Smooth muscle cell (in vitro differentiated cells): ENCODE measurements around the gene BLTP3A. TPM values are rescaled to one million over a fixed set of nuclear protein-coding genes. Genes with fewer than 3 reads are reported as not detected.
"Not testable (repeated sequence)": the region's sequence is repeated elsewhere in the genome, so short reads cannot be mapped to it uniquely, and the experiment has no call there.

Experiments
- DNase-seq: peaks from one replicate; lab custom pipeline; 2025; ENCODE audit not compliant: unreplicated experiment; lab: John Stamatoyannopoulos, UW
- H2AFZ ChIP-seq: fragments of 200-600 bp; sonication (generic); 2 replicates; pipeline ENCODE4 v1.6.0; 2016; ENCODE audit warnings: antibody characterized with exemption, low read depth, mild to moderate bottlenecking
- H3F3A ChIP-seq: fragments of 200-600 bp; sonication (generic); 2 replicates; pipeline ENCODE4 v1.6.0; 2017; ENCODE audit warnings: antibody characterized with exemption, low read depth
- H3K27ac ChIP-seq: fragments of 200-600 bp; sonication (generic); 2 replicates; pipeline ENCODE4 v1.5.1; 2016; ENCODE audit warnings: low read depth, mild to moderate bottlenecking
- H3K27me3 ChIP-seq: fragments of 200-600 bp; sonication (generic); 2 replicates; pipeline ENCODE4 v1.6.1; 2016; ENCODE audit warnings: low read depth, mild to moderate bottlenecking
- H3K36me3 ChIP-seq: fragments of 200-600 bp; sonication (generic); 2 replicates; pipeline ENCODE4 v1.5.1; 2016; ENCODE audit warnings: low read depth
- H3K4me1 ChIP-seq: fragments of 200-600 bp; sonication (generic); 2 replicates; pipeline ENCODE4 v1.5.1; 2016; ENCODE audit warnings: low read depth
- H3K4me2 ChIP-seq: fragments of 200-600 bp; sonication (generic); 2 replicates; pipeline ENCODE4 v1.6.0; 2016; ENCODE audit warnings: mild to moderate bottlenecking
- H3K4me3 ChIP-seq: fragments of 200-600 bp; sonication (generic); 2 replicates; pipeline ENCODE4 v1.5.1; 2016; ENCODE audit warnings: mild to moderate bottlenecking
- H3K79me2 ChIP-seq: fragments of 200-600 bp; sonication (generic); 2 replicates; pipeline ENCODE4 v1.6.0; 2016; ENCODE audit warnings: low read depth, mild to moderate bottlenecking
- H3K9ac ChIP-seq: fragments of 200-600 bp; sonication (generic); 2 replicates; pipeline ENCODE4 v1.6.0; 2016; ENCODE audit warnings: low read depth
- H3K9me3 ChIP-seq: fragments of 200-600 bp; sonication (generic); replicated peaks from 2 replicates; pipeline ENCODE4 v1.5.1; 2016; ENCODE audit warnings: low read depth
- H4K20me1 ChIP-seq: fragments of 200-600 bp; sonication (generic); 2 replicates; pipeline ENCODE4 v1.6.0; 2016; ENCODE audit warnings: low read depth
- WGBS: methylation state at CpG from one replicate; pipeline ENCODE4 v1.1.7; 2016; ENCODE audit warnings: low lambda C conversion rate; 5-methylcytosine and 5-hydroxymethylcytosine counted together
- polyA plus RNA-seq: library from polyadenylated mRNA; unstranded; fragments of >200 nt; fragmentation: Nextera tagmentation; extraction: Ambion mirVana; gene quantifications from 2 replicates; pipeline ENCODE4 v1.2.1, GENCODE V29; 2016
- total RNA-seq: library from RNA; depleted of rRNA; stranded (reverse); fragments of >200 nt; gene quantifications from 2 replicates; pipeline ENCODE4 v1.2.3, GENCODE V29; 2014
- TF ChIP-seq, protein P1 (sequence below): fragments of 200-600 bp; sonication (generic); IDR thresholded peaks from 2 replicates; pipeline ENCODE4 v1.5.1; 2017; ENCODE audit warnings: borderline replicate concordance, mild to moderate bottlenecking, antibody characterized with exemption; ENCODE audit not compliant: insufficient read depth, poor library complexity, severe bottlenecking

The BLTP3A gene
- total and polyA plus RNA-seq, 2 experiments from 2014 or later: 1.0 to 5.2 TPM

DNA sequence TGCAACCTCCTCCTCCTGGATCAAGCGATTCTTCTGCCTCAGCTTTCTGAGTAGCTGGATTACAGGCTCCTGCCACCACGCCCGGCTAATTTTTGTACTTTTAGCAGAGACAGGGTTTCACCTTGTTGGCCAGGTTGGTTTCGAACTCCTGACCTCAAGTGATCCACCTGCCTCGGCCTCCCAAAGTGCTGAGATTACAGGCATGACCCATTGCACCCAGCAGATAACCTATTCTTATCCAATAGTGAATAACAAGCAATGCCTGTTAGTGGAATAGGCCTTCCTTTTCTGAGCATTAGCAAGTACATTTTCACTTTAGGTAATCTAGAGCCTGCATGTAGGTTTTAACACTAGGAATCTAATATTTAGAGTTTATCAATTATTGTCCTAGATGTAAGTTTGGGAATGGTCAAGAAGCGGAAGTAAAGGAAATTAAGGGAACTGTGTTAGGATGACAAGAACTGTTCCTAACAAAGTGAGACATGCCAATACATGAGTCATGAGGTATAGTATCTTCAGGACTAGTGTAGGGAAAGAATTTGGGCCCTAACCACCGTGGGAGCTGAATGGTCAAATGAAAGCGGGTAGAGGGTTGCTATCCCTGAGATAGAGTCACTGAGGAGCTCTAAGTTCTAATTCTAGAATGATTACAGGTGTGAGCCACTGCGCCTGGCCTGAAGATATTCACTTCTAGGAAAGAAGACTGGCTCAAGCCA, 15.0 kb downstream of the BLTP3A start:
- DNase-seq: no peak
- Histone ChIP-seq H3K4me1 (no peaks in the 10 kb centered on the region), H4K20me1 (peaks cover 20% of the 10 kb centered on the region), H3K27me3 (no peaks in the 10 kb centered on the region), H3K36me3 (no peaks in the 10 kb centered on the region), H3K4me2 (no peak overlapping the region), H3K27ac (no peak overlapping the region), H3K4me3 (no peak overlapping the region), H2AFZ (no peak overlapping the region), H3K9me3 (no peaks in the 10 kb centered on the region), H3F3A (no peaks in the 10 kb centered on the region), H3K79me2 (peaks cover 80% of the 10 kb centered on the region), H3K9ac (no peak overlapping the region)
- 84% methylated on average over 9 of the region's 9 CpGs for WGBS
- TF ChIP-seq, protein P1, sequence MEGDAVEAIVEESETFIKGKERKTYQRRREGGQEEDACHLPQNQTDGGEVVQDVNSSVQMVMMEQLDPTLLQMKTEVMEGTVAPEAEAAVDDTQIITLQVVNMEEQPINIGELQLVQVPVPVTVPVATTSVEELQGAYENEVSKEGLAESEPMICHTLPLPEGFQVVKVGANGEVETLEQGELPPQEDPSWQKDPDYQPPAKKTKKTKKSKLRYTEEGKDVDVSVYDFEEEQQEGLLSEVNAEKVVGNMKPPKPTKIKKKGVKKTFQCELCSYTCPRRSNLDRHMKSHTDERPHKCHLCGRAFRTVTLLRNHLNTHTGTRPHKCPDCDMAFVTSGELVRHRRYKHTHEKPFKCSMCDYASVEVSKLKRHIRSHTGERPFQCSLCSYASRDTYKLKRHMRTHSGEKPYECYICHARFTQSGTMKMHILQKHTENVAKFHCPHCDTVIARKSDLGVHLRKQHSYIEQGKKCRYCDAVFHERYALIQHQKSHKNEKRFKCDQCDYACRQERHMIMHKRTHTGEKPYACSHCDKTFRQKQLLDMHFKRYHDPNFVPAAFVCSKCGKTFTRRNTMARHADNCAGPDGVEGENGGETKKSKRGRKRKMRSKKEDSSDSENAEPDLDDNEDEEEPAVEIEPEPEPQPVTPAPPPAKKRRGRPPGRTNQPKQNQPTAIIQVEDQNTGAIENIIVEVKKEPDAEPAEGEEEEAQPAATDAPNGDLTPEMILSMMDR: no peak

DNA sequence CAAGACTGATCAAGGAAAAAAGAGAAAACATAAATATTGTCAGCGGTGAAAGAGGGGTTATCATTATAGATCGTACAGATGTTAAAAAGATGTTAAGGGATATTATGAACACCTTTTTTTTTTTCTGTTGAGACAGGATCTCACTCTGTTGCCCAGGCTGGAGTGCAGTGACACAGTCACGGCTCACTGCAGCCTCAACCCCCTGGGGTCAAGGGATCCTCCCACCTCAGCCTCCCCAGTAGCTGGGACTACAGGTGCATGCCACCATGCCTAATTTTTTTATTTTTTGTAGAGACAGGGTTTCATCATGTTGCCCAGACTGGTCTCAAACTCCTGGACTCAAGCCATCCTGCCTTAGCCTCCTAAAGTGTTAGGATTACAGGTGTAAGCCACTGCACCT, 16.6 kb downstream of the BLTP3A start:
- not testable (repeated sequence) for H3K27ac ChIP-seq, DNase-seq, H3K4me1 ChIP-seq, H3K4me3 ChIP-seq, H3K9ac ChIP-seq, H3K4me2 ChIP-seq, H3F3A ChIP-seq, H3K36me3 ChIP-seq, H3K9me3 ChIP-seq, H3K27me3 ChIP-seq, H2AFZ ChIP-seq
- Histone ChIP-seq H3K79me2 (peaks cover 76% of the 10 kb centered on the region), H4K20me1 (peaks cover 20% of the 10 kb centered on the region)
- 96% methylated on average over 3 of the region's 3 CpGs for WGBS

DNA sequence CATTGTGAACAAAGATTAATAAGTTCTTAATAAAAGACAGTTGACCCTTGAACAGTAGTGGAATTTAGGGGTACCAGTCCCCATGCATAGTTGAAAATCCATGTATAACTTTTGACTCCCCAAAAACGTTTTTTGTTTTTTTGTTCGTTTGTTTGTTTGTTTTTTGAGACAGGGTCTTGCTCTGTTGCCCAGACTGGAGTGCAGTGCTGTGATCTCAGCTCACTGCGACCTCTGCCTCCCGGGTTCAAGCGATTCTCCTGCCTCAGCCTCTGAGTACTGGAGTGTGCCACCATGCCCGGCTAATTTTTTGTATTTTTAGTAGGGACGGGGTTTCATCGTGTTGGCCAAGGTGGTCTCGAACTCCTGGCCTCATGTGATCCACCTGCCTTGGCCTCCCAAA, 17.5 kb downstream of the BLTP3A start:
- H4K20me1 ChIP-seq: peaks cover 20% of the 10 kb centered on the region
- not testable (repeated sequence) for H3K4me2 ChIP-seq, H3K9me3 ChIP-seq, H3K4me1 ChIP-seq, H3F3A ChIP-seq, DNase-seq, H3K36me3 ChIP-seq, H3K9ac ChIP-seq, H3K4me3 ChIP-seq, H2AFZ ChIP-seq, H3K27me3 ChIP-seq, H3K27ac ChIP-seq
- 94% methylated on average over 9 of the region's 9 CpGs for WGBS
- H3K79me2 ChIP-seq: peaks cover 77% of the 10 kb centered on the region

DNA sequence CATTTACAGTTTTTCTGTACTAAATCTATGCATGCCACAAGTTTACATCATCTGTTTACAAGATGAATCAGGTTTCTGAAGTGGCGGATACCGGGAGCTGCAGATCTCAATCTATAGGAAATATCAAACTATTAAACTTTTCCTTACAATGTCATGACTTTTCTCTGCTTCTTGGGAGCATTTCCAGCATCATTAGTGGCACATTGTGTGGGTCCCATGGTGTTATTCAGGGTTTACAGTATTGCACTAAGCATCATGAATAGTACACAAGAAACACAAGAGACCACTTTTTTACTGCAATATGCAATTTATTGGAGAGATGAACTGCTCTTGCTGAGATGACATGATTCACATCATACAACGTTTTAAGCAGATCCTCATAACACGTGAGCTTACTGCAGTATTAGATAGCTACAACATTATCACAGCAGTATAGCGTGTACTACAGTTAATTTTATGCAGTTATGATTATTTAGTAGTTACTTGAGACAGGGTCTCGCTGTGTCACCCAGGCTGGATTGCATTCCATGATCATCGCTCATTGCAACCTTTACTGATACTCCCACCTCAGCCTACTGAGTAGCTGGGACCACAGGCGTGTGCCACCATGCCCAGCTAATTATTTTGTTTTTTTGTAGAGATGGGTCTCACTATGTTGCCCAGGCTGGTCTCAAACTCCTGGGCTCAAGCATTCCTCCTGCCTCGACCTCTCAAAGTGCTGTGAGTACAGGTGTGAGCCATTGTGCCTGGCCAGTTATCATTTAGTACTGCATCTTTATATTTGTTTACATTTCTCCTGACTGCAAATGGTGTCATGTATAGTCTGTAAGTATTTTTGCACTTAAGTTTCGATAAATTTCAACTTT, 18.4 kb downstream of the BLTP3A start:
- H3K27ac ChIP-seq: no peak overlapping the region
- H3K36me3 ChIP-seq: no peaks in the 10 kb centered on the region
- H4K20me1 ChIP-seq: peaks cover 20% of the 10 kb centered on the region
- no peak overlapping the region for H2AFZ ChIP-seq
- no peak overlapping the region for H3K4me2 ChIP-seq
- H3K4me3 ChIP-seq: no peak overlapping the region
- no peaks in the 10 kb centered on the region for H3K27me3 ChIP-seq
- no peak for DNase-seq
- H3F3A ChIP-seq: no peaks in the 10 kb centered on the region
- H3K9ac ChIP-seq: no peak overlapping the region
- 89% methylated on average over 10 of the region's 10 CpGs for WGBS
- no peaks in the 10 kb centered on the region for H3K4me1 ChIP-seq
- no peaks in the 10 kb centered on the region for H3K9me3 ChIP-seq
- TF ChIP-seq, protein P1: no peak
- H3K79me2 ChIP-seq: peaks cover 75% of the 10 kb centered on the region
